KG1 (cell line): ENCODE data around the gene FUOM.
"Not testable (repeated sequence)": the region's sequence is repeated elsewhere in the genome, so short reads cannot be mapped to it uniquely, and the experiment has no call there.

ENCODE experiments used
- DNase-seq: peaks from one replicate; lab custom pipeline; 2025; lab: John Stamatoyannopoulos, UW

The FUOM gene

GRCh38 chr10:133328358-133329343, 29.2 kb downstream of the FUOM start:
- no peak for DNase-seq

GRCh38 chr10:133327651-133328357, 30.0 kb downstream of the FUOM start:
- DNase-seq = no peak

GRCh38 chr10:133326745-133327650, 30.8 kb downstream of the FUOM start:
- no peak for DNase-seq

GRCh38 chr10:133326223-133326551, 31.6 kb downstream of the FUOM start:
- DNase-seq = no peak

GRCh38 chr10:133325440-133326222, 32.2 kb downstream of the FUOM start:
- no peak for DNase-seq

GRCh38 chr10:133324857-133325260, 33.0 kb downstream of the FUOM start:
- DNase-seq = no peak

- no peak for DNase-seq
These were observed 33.5 kb downstream of the FUOM start for GRCh38 chr10:133324198-133324792.

GRCh38 chr10:133322064-133322709, 35.6 kb downstream of the FUOM start:
- DNase-seq = not testable (repeated sequence)

GRCh38 chr10:133320852-133321422, 36.9 kb downstream of the FUOM start:
- DNase-seq = not testable (repeated sequence)

- DNase-seq = peak; percentile 29
These were observed 39.2 kb downstream of the FUOM start for GRCh38 chr10:133318494-133319127.

GRCh38 chr10:133316732-133317131, 41.1 kb downstream of the FUOM start:
- DNase-seq = no peak

- no peak for DNase-seq
These were observed 41.6 kb downstream of the FUOM start for GRCh38 chr10:133316266-133316665.

GRCh38 chr10:133315847-133316246, 42.0 kb downstream of the FUOM start:
- DNase-seq = no peak

- no peak for DNase-seq
These were observed 42.9 kb downstream of the FUOM start for GRCh38 chr10:133314911-133315310.

GRCh38 chr10:133313192-133313591, 44.6 kb downstream of the FUOM start:
- no peak for DNase-seq

GRCh38 chr10:133312769-133313145, 45.1 kb downstream of the FUOM start:
- DNase-seq = no peak

- no peak for DNase-seq
These were observed 45.6 kb downstream of the FUOM start for GRCh38 chr10:133312016-133312768.

- DNase-seq = no peak
These were observed 46.2 kb downstream of the FUOM start for GRCh38 chr10:133311570-133311969.

GRCh38 chr10:133310789-133311188, 47.0 kb downstream of the FUOM start:
- no peak for DNase-seq
